Left lung (tissue), 10 donors: ENCODE measurements around the gene NOP16. TPM values are rescaled to one million over a fixed set of nuclear protein-coding genes. Genes with fewer than 3 reads are reported as not detected.

Experiments used
- ATAC-seq: fragments of 200-7000 bp; cut with Tn5 transposase; one replicate; pipeline ENCODE4 v1.9.1; 2020; ENCODE audit warnings: moderate library complexity
- DNase-seq, 4 donors: peaks; one replicate each; pipeline ENCODE4 v3.0.0-alpha.2; 2013 to 2020
- H3K27ac ChIP-seq, 2 donors: fragments of 200-600 bp; sonication (generic) in 1 of 2; one replicate each; pipeline versions ENCODE4 v1.5.0 to v1.8.0; 2020 to 2021
- H3K27me3 ChIP-seq, 2 donors: fragments of 200-600 bp; sonication (generic) in 1 of 2; one replicate each; pipeline versions ENCODE4 v1.5.0 to v1.8.0; 2020 to 2021
- H3K36me3 ChIP-seq, 2 donors: fragments of 200-600 bp; sonication (generic) in 1 of 2; one replicate each; pipeline versions ENCODE4 v1.5.0 to v1.8.0; 2020 to 2021
- H3K4me1 ChIP-seq, 2 donors: fragments of 200-600 bp; one replicate each; pipeline ENCODE4 v1.8.0; 2021
- H3K4me3 ChIP-seq, 2 donors: fragments of 200-600 bp; sonication (generic) in 1 of 2; one replicate each; pipeline versions ENCODE4 v1.5.0 to v1.8.0; 2020 to 2021; ENCODE audit warnings: mild to moderate bottlenecking in 1 of 2
- H3K9me3 ChIP-seq, 2 donors: fragments of 200-600 bp; sonication (generic) in 1 of 2; one replicate each; pipeline versions ENCODE4 v1.5.0 to v1.8.0; 2020 to 2021
- CTCF ChIP-seq, 2 donors: fragments of 200-600 bp; sonication (generic) in 1 of 2; IDR thresholded peaks; one replicate each; pipeline versions ENCODE4 v1.5.0 to v1.8.0; 2021; ENCODE audit warnings: antibody characterized with exemption in 2 of 2
- intact Hi-C, 2 donors: fragments of 100-400 bp; cut with DNase I; formaldehyde crosslinking; loops; one replicate each; pipeline versions ENCODE4 v1.11.2 to v1.14.2; 2022
- polyA plus RNA-seq, 6 donors: library from polyadenylated mRNA; unstranded; fragments of 120-200 nt; gene quantifications; one replicate each; pipeline ENCODE4 v1.2.1, GENCODE V29; 2013; ENCODE audit not compliant: insufficient read length in 6 of 6
- total RNA-seq, 2 donors: library from RNA; stranded (reverse); fragmentation: NEBNext Ultra II Directional; extraction: Animal tissue kit (Norgen Biotek cat#: 25700); gene quantifications; one replicate each; pipeline ENCODE4 v1.2.1, GENCODE V29; 2021
- donor health status: DM: no; HTN: yes; CAD: no.
- donor health status: DM: no; HTN: no; CAD: no.

Gene NOP16
- total and polyA plus RNA-seq, 8 donors, result 14.9 to 34.8 (median 29.1) TPM

GRCh38 chr5:176415240-176415951, 27.0 kb upstream of the NOP16 start:
- Histone ChIP-seq H3K27ac (peak overlapping the region; percentile 87 to 93), H3K4me3 (peak overlapping the region; percentile 96 to 99), H3K4me1 (peaks cover 26 to 58% of the 10 kb centered on the region in 2 donors), H3K27me3 (no peaks in the 10 kb centered on the region), H3K9me3 (no peaks in the 10 kb centered on the region), H3K36me3 (no peaks in the 10 kb centered on the region)
- intact Hi-C loops, result no loop called here
- no peak for TF ChIP-seq CTCF (IDR thresholded peaks at IDR 0.05)
- ATAC-seq, result peak; percentile 4
- DNase-seq, result peak in 1 of 4 donors; percentile 11

- peaks cover 0 to 5% of the 10 kb centered on the region in 2 donors for H3K36me3 ChIP-seq
- no peak for TF ChIP-seq CTCF (IDR thresholded peaks at IDR 0.05)
- no peaks in the 10 kb centered on the region for H3K27me3 ChIP-seq
- H3K9me3 ChIP-seq, result no peaks in the 10 kb centered on the region
- intact Hi-C loops, result no loop called here
- DNase-seq (no peak), ATAC-seq (no peak)
- peaks cover 26 to 58% of the 10 kb centered on the region in 2 donors for H3K4me1 ChIP-seq
- peak overlapping the region in 1 of 2 donors; percentile 96 for H3K4me3 ChIP-seq
- peak overlapping the region in 1 of 2 donors; percentile 11 for H3K27ac ChIP-seq
Measured at GRCh38 chr5:176414704-176415103, 26.3 kb upstream of the NOP16 start.

GRCh38 chr5:176413709-176414191, 25.4 kb upstream of the NOP16 start:
- intact Hi-C loops, result no loop called here
- no peak for TF ChIP-seq CTCF (IDR thresholded peaks at IDR 0.05)
- peaks cover 26 to 58% of the 10 kb centered on the region in 2 donors for H3K4me1 ChIP-seq
- no peak for DNase-seq
- no peak overlapping the region for H3K27ac ChIP-seq
- no peak overlapping the region for H3K4me3 ChIP-seq
- H3K36me3 ChIP-seq, result peaks cover 0 to 15% of the 10 kb centered on the region in 2 donors
- no peaks in the 10 kb centered on the region for H3K9me3 ChIP-seq
- no peak for ATAC-seq
- no peaks in the 10 kb centered on the region for H3K27me3 ChIP-seq

GRCh38 chr5:176413255-176413565, 24.8 kb upstream of the NOP16 start:
- intact Hi-C loops, result no loop called here
- no peak overlapping the region for H3K4me3 ChIP-seq
- DNase-seq (no peak), ATAC-seq (no peak)
- no peaks in the 10 kb centered on the region for H3K27me3 ChIP-seq
- H3K27ac ChIP-seq, result no peak overlapping the region
- no peak for TF ChIP-seq CTCF (IDR thresholded peaks at IDR 0.05)
- H3K9me3 ChIP-seq, result no peaks in the 10 kb centered on the region
- peaks cover 0 to 20% of the 10 kb centered on the region in 2 donors for H3K36me3 ChIP-seq
- H3K4me1 ChIP-seq, result peaks cover 26 to 58% of the 10 kb centered on the region in 2 donors

GRCh38 chr5:176412517-176413254, 24.3 kb upstream of the NOP16 start:
- ATAC-seq, result no peak
- H3K4me1 ChIP-seq, result peaks cover 26 to 58% of the 10 kb centered on the region in 2 donors
- H3K27ac ChIP-seq, result no peak overlapping the region
- intact Hi-C loops, result no loop called here
- no peak for DNase-seq
- no peak for TF ChIP-seq CTCF (IDR thresholded peaks at IDR 0.05)
- no peak overlapping the region for H3K4me3 ChIP-seq
- H3K9me3 ChIP-seq, result no peaks in the 10 kb centered on the region
- no peaks in the 10 kb centered on the region for H3K27me3 ChIP-seq
- peaks cover 0 to 25% of the 10 kb centered on the region in 2 donors for H3K36me3 ChIP-seq
